NCI-H82 treated with DMSO at 0.1 percent for 48 hours (cell line): ENCODE data around the gene SS18L1.

Source experiments
- DNase-seq: peaks from one replicate; lab custom pipeline; 2025; ENCODE audit not compliant: unreplicated experiment; lab: John Stamatoyannopoulos, UW

The SS18L1 gene

GRCh38 chr20:62168890-62169435 is 25.4 kb downstream of the SS18L1 start:
- no peak for DNase-seq

DNA sequence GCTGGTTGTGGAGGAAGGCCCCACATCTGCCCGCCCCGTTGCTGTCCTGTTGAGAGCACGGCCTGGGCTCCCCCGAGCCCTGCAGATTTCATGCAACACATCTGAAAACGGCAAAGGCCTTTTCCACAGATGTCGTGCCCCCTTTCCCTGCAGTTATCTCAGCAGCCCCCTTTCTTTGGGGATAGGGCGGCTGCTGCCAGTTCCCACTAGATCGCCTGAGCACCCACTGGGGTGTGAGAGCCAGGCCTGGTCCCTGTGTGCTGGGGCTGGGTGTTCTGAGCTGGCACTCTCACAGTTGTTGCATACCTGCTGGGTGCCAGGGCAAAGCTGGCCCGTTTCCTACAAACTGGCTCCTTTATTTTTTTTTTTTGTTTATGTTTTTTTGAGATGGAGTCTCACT is 27.0 kb downstream of the SS18L1 start:
- DNase-seq = no peak

- DNase-seq = no peak
Observed at GRCh38 chr20:62171245-62171644, 27.7 kb downstream of the SS18L1 start.

DNA sequence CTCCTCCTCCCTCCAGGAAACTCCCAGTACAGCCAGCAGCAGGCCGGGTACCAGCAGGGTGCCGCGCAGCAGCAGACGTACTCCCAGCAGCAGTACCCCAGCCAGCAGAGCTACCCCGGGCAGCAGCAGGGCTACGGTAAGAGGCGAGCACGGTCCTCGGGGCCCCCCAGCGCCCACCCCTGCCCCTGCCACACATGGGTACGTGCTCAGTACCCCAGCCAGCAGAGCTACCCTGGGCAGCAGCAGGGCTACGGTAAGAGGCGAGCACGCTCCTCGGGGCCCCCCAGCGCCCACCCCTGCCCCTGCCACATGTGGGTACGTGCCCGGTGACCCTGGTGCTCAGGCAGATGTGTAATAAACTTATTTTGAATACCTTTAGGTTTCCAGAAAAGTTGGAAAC is 29.1 kb downstream of the SS18L1 start:
- no peak for DNase-seq

- DNase-seq = no peak
Observed at GRCh38 chr20:62174021-62174804, 30.6 kb downstream of the SS18L1 start.

GRCh38 chr20:62174870-62175624 is 31.5 kb downstream of the SS18L1 start:
- DNase-seq = no peak

- DNase-seq = no peak
Observed at GRCh38 chr20:62175711-62176110, 32.1 kb downstream of the SS18L1 start.

- DNase-seq = no peak
Observed at GRCh38 chr20:62176866-62177265, 33.3 kb downstream of the SS18L1 start.

GRCh38 chr20:62177307-62177706 is 33.7 kb downstream of the SS18L1 start:
- DNase-seq = no peak

DNA sequence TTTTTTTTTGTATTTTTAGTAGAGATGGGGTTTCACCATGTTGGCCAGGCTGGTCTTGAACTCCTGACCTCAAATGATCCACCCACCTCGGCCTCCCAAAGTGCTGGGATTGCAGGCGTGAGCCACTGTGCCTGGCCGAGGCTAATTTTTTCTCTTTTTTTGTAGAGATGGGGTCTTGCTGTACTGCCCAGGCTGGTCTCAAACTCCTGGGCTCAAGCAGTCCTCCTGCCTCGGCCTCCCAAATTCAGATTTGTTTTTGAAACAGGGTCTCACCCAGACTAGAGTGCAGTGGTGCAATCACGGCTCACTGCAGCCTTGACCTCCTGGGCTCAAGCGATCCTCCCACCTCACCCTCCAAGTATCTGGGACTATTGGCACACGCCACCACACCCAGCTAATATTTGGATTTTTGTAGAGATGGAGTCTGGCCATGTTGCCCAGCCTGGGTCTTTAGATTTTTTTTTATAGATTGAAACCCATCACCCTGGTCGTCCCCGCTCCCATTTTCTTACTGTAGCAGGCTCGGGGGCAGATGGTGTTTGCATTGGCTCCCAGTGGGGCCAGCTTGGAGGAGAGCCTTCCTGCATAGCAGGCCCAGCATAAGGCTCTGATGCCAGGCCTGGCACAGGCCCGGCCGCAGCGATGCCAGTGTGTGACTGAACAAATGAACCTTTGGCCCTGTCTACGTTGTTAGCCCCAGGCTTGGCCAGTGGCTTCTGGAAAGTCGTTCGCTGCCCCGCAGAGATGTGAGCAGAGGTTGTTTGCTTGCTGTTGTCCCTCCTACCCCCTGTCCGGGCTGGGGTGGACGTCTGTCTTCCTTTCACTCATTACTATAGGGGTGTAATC is 35.0 kb downstream of the SS18L1 start:
- DNase-seq = no peak

- no peak for DNase-seq
Observed at GRCh38 chr20:62179162-62179504, 35.6 kb downstream of the SS18L1 start.

DNA sequence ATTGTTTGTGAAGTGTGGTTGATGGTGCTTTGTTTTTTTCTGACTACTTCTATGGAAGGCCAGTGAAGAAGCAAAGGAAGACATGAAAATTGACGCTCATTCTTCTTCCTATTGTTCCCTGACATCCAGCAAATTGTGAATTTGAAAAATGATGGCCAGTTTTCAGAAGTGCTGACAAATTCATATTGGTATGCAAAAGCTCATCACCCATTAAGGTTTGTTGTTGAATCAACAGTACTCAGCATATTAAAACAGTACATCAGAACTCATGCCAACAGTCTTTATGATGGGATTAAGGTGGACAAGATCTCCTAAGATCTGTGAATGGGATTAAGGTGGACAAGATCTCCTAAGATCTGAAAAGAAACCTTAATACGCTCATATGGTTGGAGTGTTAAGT is 38.2 kb downstream of the SS18L1 start:
- DNase-seq = peak; percentile 29

GRCh38 chr20:62182469-62183425 is 39.2 kb downstream of the SS18L1 start, which contains the start of gene MTG2:
TSS of gene MTG2 (plus strand) at chr20:62183028. CDS start at chr20:62193421, 10,393 bp downstream.
- DNase-seq = peak; percentile 76

DNA sequence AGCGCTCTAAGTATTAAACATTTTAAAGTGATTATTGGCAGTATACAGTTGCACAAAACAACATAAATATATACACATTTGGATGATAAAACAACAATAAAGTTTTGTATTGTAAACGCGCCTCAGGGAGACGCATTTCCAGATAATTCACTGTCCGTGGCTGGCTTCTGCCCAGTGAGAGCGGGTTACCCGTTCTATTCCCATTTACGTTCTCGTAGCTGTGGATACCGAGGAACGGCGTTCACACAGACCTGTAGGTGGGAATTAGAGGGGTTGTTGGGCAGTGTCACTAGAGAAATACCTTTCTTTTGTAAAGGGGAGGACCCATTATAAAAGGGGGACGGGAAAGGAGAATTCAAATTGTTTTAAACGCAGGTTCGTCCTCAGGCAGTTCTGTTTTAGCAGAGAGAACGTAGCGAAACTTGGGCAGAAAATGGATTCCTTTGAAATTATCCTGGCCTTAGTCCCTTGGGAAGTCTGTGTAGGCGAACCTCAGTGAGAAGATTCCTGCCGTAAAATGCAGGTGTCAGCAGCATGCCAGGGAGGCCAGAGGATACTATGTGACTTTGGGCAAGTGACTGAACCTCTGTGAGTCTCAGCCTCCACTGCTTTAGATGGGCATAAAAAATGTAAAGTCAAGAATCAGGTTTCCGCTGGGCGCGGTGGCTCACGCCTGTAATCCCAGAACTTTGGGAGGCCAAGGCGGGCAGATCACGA is 40.0 kb downstream of the SS18L1 start:
- DNase-seq = no peak

DNA sequence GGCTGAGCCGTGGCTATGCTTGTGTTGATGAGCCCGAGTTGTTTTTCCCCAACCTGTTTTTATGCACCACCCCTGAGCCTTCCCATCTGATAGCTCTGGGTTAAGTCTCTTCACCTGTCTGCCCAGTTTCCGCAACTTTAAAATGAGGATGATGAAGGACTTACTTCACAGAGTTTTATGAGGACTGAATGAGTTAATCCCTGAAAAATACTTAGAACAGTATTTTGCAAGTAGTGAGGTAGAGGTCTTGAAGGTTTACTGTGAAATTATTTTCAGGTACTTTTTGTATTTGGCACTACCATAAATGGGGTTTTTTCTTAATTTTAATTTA is 42.5 kb downstream of the SS18L1 start:
- no peak for DNase-seq

- no peak for DNase-seq
Observed at GRCh38 chr20:62186887-62187866, 43.6 kb downstream of the SS18L1 start.

DNA sequence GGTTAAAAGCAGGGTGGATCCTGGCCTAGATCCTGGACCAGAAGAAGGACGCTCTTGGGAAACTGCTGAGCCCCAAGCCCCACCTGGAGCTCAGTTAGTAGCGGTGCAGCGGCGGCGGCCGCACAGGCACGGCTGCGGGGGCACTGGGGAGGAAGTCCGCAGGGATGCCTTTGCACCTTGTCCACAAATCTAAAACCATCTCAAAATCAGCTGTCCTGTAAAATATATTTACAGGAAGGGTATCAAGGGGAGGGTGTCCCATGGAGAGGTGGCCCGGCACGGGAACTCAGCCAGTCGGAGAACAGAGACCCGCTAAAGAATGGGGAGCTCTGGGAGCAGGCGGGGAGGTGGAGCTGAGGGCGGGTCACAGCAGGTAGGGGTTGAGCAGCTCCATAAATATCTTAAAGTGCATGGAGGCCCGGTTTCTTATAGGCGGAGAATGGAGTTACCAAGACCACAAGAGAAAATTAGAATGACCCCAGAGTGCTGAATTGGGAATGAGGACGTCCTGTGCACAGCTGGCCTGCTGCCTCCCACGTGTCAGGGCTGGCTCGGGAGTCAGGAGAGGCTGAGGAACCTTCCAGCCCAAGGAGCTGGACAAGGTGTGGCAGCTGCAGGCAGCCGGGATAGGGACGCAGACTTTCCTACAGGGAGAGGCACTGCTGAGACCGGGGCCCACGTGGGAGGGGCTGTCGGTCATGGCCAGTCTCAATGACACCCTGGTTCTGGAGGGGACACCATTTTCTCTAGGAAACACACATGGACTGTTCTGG is 47.3 kb downstream of the SS18L1 start:
- DNase-seq = no peak
